HepG2 (cell line): Measurements from ENCODE around the gene CAVIN2. TPM values are rescaled to one million over a fixed set of nuclear protein-coding genes. Genes with fewer than 3 reads are reported as not detected.

Experiments used
- ARID3A ChIP-seq: IDR thresholded peaks from 2 replicates; pipeline ENCODE4 v1.6.1; 2012; ENCODE audit warnings: low read depth, low read length, improper control_type of control experiment
- CHCHD3 ChIP-seq: sonication (generic); formaldehyde crosslinking; IDR thresholded peaks from 2 replicates; pipeline ENCODE4 v1.8.0; 2022; ENCODE audit warnings: mild to moderate bottlenecking, missing genetic modification reagents, moderate library complexity
- DPF2 ChIP-seq: sonication (generic); formaldehyde crosslinking; IDR thresholded peaks from 2 replicates; pipeline ENCODE4 v1.4.0; 2020; ENCODE audit warnings: mild to moderate bottlenecking, low read depth, missing genetic modification reagents, borderline replicate concordance
- FOXK1 ChIP-seq: sonication (generic); formaldehyde crosslinking; IDR thresholded peaks from 2 replicates; pipeline ENCODE4 v1.4.0; 2020; ENCODE audit warnings: low read depth, missing genetic modification reagents, borderline replicate concordance
- IRF1 ChIP-seq: sonication (generic); formaldehyde crosslinking; IDR thresholded peaks from 2 replicates; pipeline ENCODE4 v1.4.0; 2020; ENCODE audit warnings: low read depth, mild to moderate bottlenecking, missing genetic modification reagents
- MAX ChIP-seq: IDR thresholded peaks from 2 replicates; pipeline ENCODE4 v1.6.1; 2012; ENCODE audit warnings: inconsistent platforms
- MIER2 ChIP-seq: IDR thresholded peaks from 2 replicates; pipeline ENCODE4 v1.6.1; 2016; ENCODE audit warnings: missing biosample characterization, missing genetic modification reagents
- MLXIP ChIP-seq: sonication (generic); formaldehyde crosslinking; IDR thresholded peaks from 2 replicates; pipeline ENCODE4 v1.9.0; 2021; ENCODE audit warnings: missing genetic modification reagents, borderline replicate concordance
- POGZ ChIP-seq: sonication (generic); formaldehyde crosslinking; IDR thresholded peaks from 2 replicates; pipeline ENCODE4 v1.4.0; 2020; ENCODE audit warnings: mild to moderate bottlenecking, missing genetic modification reagents
- RFX5 ChIP-seq: IDR thresholded peaks from 2 replicates; pipeline ENCODE4 v1.6.1; 2011; ENCODE audit warnings: low read depth, low read length, improper control_type of control experiment
- SALL2 ChIP-seq: sonication (generic); formaldehyde crosslinking; IDR thresholded peaks from 2 replicates; pipeline ENCODE4 v1.8.1; 2023; ENCODE audit warnings: mild to moderate bottlenecking, missing genetic modification reagents, inconsistent platforms
- SAP130 ChIP-seq: IDR thresholded peaks from 2 replicates; pipeline ENCODE4 v1.6.1; 2016; ENCODE audit warnings: low read depth
- SRF ChIP-seq: IDR thresholded peaks from 2 replicates; pipeline ENCODE4 v1.6.1; 2011; ENCODE audit warnings: mild to moderate bottlenecking, low read depth, low read length, moderate library complexity
- STAT5B ChIP-seq: sonication (generic); formaldehyde crosslinking; IDR thresholded peaks from 2 replicates; pipeline ENCODE4 v1.4.0; 2020; ENCODE audit warnings: missing genetic modification reagents
- YEATS2 ChIP-seq: sonication (generic); formaldehyde crosslinking; IDR thresholded peaks from 2 replicates; pipeline ENCODE4 v1.4.0; 2020; ENCODE audit warnings: missing genetic modification reagents, borderline replicate concordance
- ZBTB26 ChIP-seq: IDR thresholded peaks from 2 replicates; pipeline ENCODE4 v1.6.1; 2016; ENCODE audit warnings: missing compliant biosample characterization, missing genetic modification reagents, borderline replicate concordance
- ZBTB7B ChIP-seq: sonication (generic); formaldehyde crosslinking; IDR thresholded peaks from 2 replicates; pipeline ENCODE4 v1.4.0; 2020; ENCODE audit warnings: missing genetic modification reagents
- ZNF282 ChIP-seq: fragments of 450-650 bp; IDR thresholded peaks from 2 replicates; pipeline ENCODE4 v1.6.1; 2018; ENCODE audit not compliant: partially characterized antibody
- ZNF567 ChIP-seq: sonication (generic); formaldehyde crosslinking; IDR thresholded peaks from 2 replicates; pipeline ENCODE4 v1.8.1; 2023; ENCODE audit warnings: mild to moderate bottlenecking, missing genetic modification reagents, borderline replicate concordance
- ZNF674 ChIP-seq: sonication (generic); formaldehyde crosslinking; IDR thresholded peaks from 2 replicates; pipeline ENCODE4 v1.5.0; 2020; ENCODE audit warnings: low read depth, mild to moderate bottlenecking, missing genetic modification reagents
- ZNF773 ChIP-seq: sonication (generic); formaldehyde crosslinking; IDR thresholded peaks from 2 replicates; pipeline ENCODE4 v1.4.0; 2020; ENCODE audit warnings: missing genetic modification reagents, borderline replicate concordance
- ZNF878 ChIP-seq: sonication (generic); formaldehyde crosslinking; IDR thresholded peaks from 2 replicates; pipeline ENCODE4 v1.8.1; 2023; ENCODE audit warnings: mild to moderate bottlenecking, missing genetic modification reagents, moderate library complexity
- polyA plus RNA-seq, 8 experiments: library from polyadenylated mRNA; depleted of rRNA in 3 of 8; stranded (reverse) in 7 of 8; unstranded in 1 of 8; fragments of >200 nt; fragmentation: Illumina TruSeq in 4 of 8; extraction: Trizol in 4 of 8; gene quantifications; 2 replicates each; pipeline versions ENCODE4 v1.2.1 to v1.2.3, GENCODE V29; 2011 to 2016; ENCODE audit warnings: low read depth in 4 of 8, missing spikeins in 1 of 8, mixed read lengths in 1 of 8; ENCODE audit not compliant: insufficient read depth in 1 of 8
- total RNA-seq, 5 experiments: library from RNA; depleted of rRNA; stranded (reverse); fragments of >200 nt; fragmentation: Illumina TruSeq; extraction: Trizol; gene quantifications; 2 replicates each; pipeline ENCODE4 v1.2.3, GENCODE V29; 2016; ENCODE audit warnings: low read depth in 1 of 5

Gene CAVIN2
- total and polyA plus RNA-seq, 2 of the 13 experiments (the other 11 are each of a cell fraction or from before 2014, with no cell fraction given) = 7.6 to 38.8 TPM

GRCh38 chr2:191860760-191861466 is 14.0 kb upstream of the CAVIN2 start (continued):
- TF ChIP-seq ZBTB26 (CRISPR knock-in tag) (no peak), ZNF878 (CRISPR knock-in tag) (no peak), ZNF773 (no peak), MIER2 (peak; percentile 50; the same call in 1 of the 2 replicates), ZNF282 (no peak), SRF (no peak), IRF1 (CRISPR knock-in tag) (no peak), YEATS2 (CRISPR knock-in tag) (no peak), CHCHD3 (CRISPR knock-in tag) (no peak), DPF2 (CRISPR knock-in tag) (no peak), FOXK1 (CRISPR knock-in tag) (no peak), ZNF567 (no peak), SALL2 (CRISPR knock-in tag) (no peak), ZBTB7B (CRISPR knock-in tag) (no peak), ARID3A (no peak), MAX (peak; percentile 43; the same call in 1 of the 2 replicates), RFX5 (no peak), SAP130 (CRISPR knock-in tag) (peak; percentile 58), STAT5B (CRISPR knock-in tag) (no peak), MLXIP (CRISPR knock-in tag) (no peak), POGZ (peak; percentile 85), ZNF674 (CRISPR knock-in tag) (no peak)
